ENCODE measurements around the gene ERBB3.
"Not testable (repeated sequence)": the region's sequence is repeated elsewhere in the genome, so short reads cannot be mapped to it uniquely, and the experiment has no call there.

Gene ERBB3

DNA sequence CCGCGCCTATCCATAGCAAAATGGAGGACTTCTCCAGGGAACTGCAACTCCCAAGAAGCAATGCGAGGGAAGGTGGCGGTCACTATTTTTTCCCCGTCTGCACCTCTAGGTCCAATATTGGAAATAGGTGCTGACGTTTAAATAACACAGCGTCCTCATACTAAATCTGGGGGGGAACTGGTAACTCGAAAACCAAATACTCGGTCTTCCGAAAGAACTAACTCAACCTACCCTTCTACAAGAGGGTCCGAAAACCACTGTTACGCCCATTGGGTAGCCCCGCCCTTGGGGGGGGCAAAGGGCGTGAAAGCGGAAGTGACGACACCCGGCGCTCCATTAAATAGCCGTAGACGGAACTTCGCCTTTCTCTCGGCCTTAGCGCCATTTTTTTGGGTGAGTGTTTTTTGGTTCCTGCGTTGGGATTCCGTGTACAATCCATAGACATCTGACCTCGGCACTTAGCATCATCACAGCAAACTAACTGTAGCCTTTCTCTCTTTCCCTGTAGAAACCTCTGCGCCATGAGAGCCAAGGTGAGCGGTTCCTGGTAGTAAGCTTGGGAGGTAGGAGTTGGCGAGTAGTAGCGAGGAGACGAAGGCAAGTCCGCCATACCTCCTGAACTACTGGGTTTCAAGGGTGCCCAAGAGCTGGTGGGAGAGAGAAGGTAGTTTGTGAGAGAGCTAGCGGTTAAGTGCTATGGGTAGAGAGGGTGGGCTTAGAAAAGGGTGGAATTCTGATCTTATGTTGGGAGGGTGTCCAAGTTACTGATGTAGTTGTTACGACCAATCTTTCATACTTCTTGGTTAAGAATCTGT is 36.5 kb downstream of the ERBB3 start, which contains the start of gene RPL41:
RPL41 (plus strand) TSS at position 367 of the 815 bp plus-strand sequence.
- peak; percentile 95 for DNase-seq

DNA sequence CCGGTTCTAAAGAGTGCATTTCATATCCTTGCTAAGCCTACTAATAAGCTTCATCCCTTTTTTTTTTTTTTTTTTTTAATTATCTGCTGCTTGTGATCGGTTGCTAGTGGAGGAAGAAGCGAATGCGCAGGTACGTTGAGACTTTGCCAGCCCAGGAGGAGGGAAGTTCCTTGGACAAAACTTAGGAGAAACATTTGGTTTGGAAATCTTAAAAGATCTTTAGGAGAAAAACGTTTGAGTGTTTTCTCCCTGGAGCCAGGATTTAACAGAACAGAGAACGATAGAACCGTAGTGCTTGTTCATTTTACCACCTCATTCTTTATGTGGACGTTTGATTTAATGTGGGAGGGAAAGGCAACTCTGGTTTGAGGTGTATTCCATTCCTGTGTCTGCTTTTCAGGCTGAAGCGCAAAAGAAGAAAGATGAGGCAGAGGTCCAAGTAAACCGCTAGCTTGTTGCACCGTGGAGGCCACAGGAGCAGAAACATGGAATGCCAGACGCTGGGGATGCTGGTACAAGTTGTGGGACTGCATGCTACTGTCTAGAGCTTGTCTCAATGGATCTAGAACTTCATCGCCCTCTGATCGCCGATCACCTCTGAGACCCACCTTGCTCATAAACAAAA is 37.2 kb downstream of the ERBB3 start:
- DNase-seq: not testable (repeated sequence)

- DNase-seq: peak; percentile 95
Measured at GRCh38 chr12:56117778-56118687, 38.1 kb downstream of the ERBB3 start, which contains the start of gene ZC3H10. Gene ZC3H10, plus strand, starts transcription at chr12:56118266. Its CDS starts 2,297 bp downstream, at chr12:56120563.

- no peak for DNase-seq
Measured at GRCh38 chr12:56118688-56119357, 38.9 kb downstream of the ERBB3 start.

DNA sequence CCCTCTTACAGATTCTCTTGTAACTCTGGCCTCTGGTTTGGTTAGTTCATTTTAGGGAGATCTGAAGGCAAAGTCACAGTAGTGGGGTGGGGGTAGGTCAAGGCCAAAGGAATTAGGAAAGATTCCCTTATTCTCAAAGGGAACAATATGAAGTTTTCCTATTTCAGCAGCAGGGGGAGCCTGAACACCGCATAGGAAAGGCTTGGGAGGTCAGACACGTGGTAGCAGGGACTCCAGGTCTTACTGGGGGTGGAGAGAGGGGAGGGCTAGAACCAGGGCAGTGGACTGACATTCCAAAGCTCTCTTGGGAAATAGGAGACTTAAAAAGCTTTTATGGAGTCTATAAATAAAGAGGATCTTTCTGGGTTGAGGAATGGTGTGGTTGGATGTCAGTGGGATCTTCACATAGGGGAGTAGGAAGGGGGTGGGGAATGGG is 39.4 kb downstream of the ERBB3 start:
- peak; percentile 61 for DNase-seq

DNA sequence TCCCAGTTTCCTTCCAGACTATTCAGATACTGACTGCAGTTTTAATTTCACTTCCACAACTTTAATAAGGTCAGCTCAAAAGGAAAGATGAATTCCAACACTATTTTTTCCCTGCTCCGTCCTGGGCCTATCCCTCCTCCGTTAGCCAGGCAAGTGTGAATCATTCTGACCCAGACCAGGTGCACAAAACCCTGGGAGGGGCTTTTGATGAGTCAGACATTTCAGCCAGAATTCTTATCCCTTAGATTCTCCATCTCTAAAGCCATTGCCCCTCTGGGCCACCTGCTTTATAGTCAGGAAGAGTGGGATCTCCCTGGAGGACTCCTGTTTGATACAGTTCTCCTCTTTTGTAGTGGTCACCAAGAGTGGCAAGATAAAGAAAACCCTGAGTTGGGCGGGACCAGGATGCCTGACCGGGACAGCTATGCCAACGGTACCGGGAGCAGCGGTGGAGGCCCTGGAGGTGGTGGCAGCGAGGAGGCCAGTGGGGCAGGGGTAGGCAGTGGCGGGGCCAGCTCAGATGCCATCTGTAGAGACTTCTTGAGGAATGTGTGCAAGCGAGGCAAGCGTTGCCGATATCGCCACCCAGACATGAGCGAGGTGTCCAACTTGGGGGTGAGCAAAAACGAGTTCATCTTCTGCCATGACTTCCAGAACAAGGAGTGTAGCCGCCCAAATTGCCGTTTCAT is 40.3 kb downstream of the ERBB3 start:
- DNase-seq: no peak

- DNase-seq: no peak
Measured at GRCh38 chr12:56121204-56121870, 41.4 kb downstream of the ERBB3 start.

GRCh38 chr12:56122637-56123036 is 42.7 kb downstream of the ERBB3 start:
- no peak for DNase-seq

DNA sequence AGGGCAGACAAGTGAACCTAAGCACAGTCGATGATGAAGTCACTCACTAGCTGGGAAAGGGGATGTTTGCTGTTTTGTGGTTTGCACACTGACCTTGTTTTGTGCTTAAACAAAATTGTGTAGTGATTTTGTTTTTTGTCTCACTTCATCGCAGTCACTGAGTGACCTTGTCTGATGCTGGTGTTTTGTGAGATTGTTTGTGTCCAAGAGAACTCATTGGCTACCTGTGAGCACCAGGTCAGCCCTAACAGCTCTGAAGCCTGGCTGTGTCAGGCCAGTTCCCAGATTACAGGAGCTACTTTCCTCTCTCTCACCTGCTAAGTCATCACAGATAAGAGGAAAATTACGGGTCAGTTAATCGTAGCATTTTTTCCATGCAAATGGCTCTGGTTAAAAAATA is 44.2 kb downstream of the ERBB3 start:
- DNase-seq: no peak

- DNase-seq: no peak
Measured at GRCh38 chr12:56126732-56127239, 46.8 kb downstream of the ERBB3 start.

DNA sequence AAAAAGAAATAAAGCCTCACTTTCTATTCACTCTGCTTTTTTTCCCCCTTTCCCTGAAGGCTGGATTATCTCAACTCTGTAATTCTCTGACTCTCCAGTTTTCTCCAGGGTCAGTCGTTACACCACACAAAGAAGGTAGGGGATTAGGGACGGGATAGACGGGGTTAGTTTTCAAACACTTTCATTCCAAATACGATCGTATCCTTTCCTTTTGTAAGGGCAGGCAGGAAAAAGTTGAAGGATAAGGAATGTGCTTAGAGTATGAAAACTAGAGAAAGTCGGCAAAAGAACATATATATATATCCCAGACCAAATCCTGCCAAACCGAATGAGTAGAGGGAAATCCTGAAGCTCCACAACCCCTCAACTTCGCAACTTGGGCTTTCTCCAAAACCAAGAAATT is 47.5 kb downstream of the ERBB3 start:
- no peak for DNase-seq

GRCh38 chr12:56127888-56128669 is 48.1 kb downstream of the ERBB3 start, which contains the start of gene ESYT1:
Gene ESYT1, plus strand, starts transcription at chr12:56128267. Its CDS starts 53 bp downstream, at chr12:56128320.
- peak; percentile 94 for DNase-seq

DNA sequence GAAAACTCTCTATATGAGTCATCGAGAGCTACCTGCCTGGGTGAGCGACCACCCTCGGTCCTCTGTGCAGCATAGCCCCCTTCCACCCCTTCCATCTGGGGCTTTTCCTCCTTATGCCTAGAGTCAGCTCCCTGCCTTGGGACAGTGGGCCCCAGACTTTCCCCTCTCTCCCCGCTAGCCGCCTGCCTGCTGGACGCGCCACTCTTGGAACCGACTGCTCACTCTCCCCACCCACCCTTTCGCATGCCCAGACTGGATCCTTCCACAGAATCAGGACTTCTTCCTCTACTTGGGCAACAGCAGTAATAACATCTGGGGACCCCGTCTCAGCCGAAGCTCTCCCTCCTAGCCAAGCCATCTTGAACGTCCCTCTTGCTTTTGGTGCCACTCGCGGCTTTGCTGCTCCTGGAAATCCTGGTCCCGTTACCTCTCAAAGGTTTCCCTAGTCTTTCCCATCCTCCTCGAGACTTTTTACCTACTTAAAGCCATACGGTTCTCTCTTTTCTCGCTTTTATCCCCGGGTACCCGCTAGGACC is 48.8 kb downstream of the ERBB3 start:
- no peak for DNase-seq

- peak; percentile 69 for DNase-seq
Measured at GRCh38 chr12:56129206-56129941, 49.4 kb downstream of the ERBB3 start.

- DNase-seq: no peak
Measured at GRCh38 chr12:56129942-56130495, 50.1 kb downstream of the ERBB3 start.

DNA sequence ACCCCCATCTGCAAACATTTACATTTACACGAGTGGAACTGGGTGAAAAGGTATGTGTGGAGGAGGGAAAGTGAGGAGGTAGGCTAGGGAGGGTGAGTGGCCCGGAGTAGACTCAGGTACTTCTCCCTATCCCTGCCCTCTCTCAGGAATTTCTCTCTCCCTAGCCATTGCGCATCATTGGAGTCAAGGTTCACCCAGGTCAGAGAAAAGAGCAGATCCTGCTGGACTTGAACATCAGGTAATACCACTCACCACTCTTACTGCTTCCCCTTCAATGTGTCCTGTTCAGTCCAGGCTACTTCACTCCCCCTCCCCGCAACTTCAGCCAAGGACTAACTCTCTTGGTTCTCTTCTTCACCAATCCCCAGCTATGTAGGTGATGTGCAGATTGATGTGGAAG is 50.9 kb downstream of the ERBB3 start:
- DNase-seq: no peak

DNA sequence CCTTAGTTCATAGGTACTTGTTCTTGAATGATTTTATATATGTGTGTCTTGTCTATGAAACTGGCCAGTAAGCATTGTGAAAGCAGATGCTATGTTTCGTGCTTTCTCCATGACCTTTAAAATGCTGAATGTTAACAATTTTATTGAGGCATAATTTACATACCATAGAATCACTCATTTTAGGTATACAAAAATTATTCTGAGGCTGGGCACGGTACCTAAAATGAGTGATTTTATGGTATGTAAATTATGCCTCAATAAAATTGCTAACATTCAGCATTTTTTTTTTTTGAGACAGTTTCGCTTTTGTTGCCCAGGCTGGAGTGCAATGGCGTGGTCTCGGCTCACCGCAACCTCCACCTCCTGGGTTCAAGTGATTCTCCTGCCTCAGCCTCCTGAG is 54.9 kb downstream of the ERBB3 start:
- DNase-seq: no peak

- no peak for DNase-seq
Measured at GRCh38 chr12:56137853-56138571, 58.0 kb downstream of the ERBB3 start.
